ENCODE results near the gene RAD54L2. TPM values are rescaled to one million over a fixed set of nuclear protein-coding genes. Genes with fewer than 3 reads are reported as not detected.

RAD54L2 gene
- total RNA-seq, 1 donor from 2014 or later = 33.2 TPM

GRCh38 chr3:51544011-51544775 is 5.7 kb downstream of the RAD54L2 start:
- TF ChIP-seq, protein P1, sequence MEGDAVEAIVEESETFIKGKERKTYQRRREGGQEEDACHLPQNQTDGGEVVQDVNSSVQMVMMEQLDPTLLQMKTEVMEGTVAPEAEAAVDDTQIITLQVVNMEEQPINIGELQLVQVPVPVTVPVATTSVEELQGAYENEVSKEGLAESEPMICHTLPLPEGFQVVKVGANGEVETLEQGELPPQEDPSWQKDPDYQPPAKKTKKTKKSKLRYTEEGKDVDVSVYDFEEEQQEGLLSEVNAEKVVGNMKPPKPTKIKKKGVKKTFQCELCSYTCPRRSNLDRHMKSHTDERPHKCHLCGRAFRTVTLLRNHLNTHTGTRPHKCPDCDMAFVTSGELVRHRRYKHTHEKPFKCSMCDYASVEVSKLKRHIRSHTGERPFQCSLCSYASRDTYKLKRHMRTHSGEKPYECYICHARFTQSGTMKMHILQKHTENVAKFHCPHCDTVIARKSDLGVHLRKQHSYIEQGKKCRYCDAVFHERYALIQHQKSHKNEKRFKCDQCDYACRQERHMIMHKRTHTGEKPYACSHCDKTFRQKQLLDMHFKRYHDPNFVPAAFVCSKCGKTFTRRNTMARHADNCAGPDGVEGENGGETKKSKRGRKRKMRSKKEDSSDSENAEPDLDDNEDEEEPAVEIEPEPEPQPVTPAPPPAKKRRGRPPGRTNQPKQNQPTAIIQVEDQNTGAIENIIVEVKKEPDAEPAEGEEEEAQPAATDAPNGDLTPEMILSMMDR (IDR thresholded peaks at IDR 0.05; ENCODE audit: unreplicated experiment) = no peak
- Mint-ChIP-seq H3K36me3 (ENCODE audit: low read depth, unreplicated experiment) (peaks cover 3% of the 10 kb centered on the region), H3K4me3 (ENCODE audit: unreplicated experiment) (no peak overlapping the region), H3K27ac (ENCODE audit: unreplicated experiment) (no peak overlapping the region), H3K27me3 (ENCODE audit: unreplicated experiment) (peaks cover 6% of the 10 kb centered on the region), H3K4me1 (ENCODE audit: unreplicated experiment) (peaks cover 8% of the 10 kb centered on the region), H3K9me3 (ENCODE audit: unreplicated experiment) (no peaks in the 10 kb centered on the region)
- no peak for DNase-seq (ENCODE audit: low spot score)

- Mint-ChIP-seq H3K27ac (ENCODE audit: unreplicated experiment) (no peak overlapping the region), H3K36me3 (ENCODE audit: low read depth, unreplicated experiment) (peaks cover 3% of the 10 kb centered on the region), H3K27me3 (ENCODE audit: unreplicated experiment) (no peaks in the 10 kb centered on the region), H3K4me3 (ENCODE audit: unreplicated experiment) (no peak overlapping the region), H3K9me3 (ENCODE audit: unreplicated experiment) (no peaks in the 10 kb centered on the region), H3K4me1 (ENCODE audit: unreplicated experiment) (no peaks in the 10 kb centered on the region)
- TF ChIP-seq, protein P1 (IDR thresholded peaks at IDR 0.05; ENCODE audit: unreplicated experiment) = no peak
- no peak for DNase-seq (ENCODE audit: low spot score)
Measured at GRCh38 chr3:51547274-51547673, 8.8 kb downstream of the RAD54L2 start.

DNA sequence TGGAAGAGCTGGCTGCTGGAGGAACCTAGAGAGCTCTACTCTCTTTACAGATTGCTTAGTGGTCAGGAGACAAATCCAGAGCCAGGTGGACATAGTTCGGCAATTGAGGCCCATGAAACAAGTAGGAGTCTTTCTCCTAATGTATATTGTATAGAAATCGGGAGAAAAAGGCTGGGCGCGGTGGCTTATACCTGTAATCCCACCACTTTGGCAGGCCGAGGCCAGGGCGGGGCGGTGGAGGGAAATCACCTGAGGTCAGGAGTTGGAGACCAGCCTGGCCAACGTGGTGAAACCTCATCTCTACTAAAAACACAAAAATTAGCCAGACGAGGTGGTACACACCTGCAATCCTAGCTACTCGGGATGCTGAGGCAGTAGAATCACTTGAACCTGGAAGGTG is 10.8 kb downstream of the RAD54L2 start:
- TF ChIP-seq, protein P1 (IDR thresholded peaks at IDR 0.05; ENCODE audit: unreplicated experiment) = no peak
- Mint-ChIP-seq H3K27ac (ENCODE audit: unreplicated experiment) (no peak overlapping the region), H3K36me3 (ENCODE audit: low read depth, unreplicated experiment) (peaks cover 3% of the 10 kb centered on the region), H3K4me3 (ENCODE audit: unreplicated experiment) (no peak overlapping the region), H3K9me3 (ENCODE audit: unreplicated experiment) (no peaks in the 10 kb centered on the region), H3K27me3 (ENCODE audit: unreplicated experiment) (no peaks in the 10 kb centered on the region), H3K4me1 (ENCODE audit: unreplicated experiment) (no peaks in the 10 kb centered on the region)
- no peak for DNase-seq (ENCODE audit: low spot score)

DNA sequence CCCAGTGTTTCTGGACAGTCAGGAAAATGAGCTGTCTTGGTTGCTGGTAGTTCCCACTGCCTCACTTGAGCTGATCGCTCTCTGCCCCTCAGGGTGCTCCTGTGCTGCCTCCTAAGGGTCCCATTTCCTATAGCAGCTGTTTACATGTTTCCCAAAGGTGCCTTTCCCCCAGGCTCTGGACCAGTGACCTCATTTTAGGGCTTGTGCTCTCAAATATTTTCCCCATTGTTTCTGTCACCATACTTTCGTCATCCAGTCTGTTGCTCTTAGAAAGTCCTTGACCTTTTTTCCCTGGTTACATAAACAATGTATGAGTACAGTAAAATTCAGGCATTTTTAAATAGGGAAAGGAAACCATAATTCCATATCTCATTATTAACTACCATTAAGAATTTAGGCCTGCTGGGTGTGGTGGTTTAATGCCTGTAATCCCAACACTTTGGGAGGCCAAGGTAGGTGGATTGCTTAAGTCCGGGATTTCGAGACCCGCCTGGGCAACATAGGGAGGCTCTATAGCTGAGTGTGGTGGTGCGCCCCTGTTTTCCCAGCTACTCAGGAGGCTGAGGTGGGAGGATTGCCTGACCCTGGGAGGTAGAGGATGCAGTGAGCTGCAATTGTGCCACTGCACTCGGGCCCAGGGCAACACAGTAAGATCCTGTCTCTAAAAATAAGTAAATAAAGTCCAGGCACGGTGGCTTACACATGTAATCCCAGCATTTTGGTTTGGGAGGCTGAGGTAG is 11.7 kb downstream of the RAD54L2 start:
- no peaks in the 10 kb centered on the region for H3K27me3 Mint-ChIP-seq (ENCODE audit: unreplicated experiment)
- no peaks in the 10 kb centered on the region for H3K4me1 Mint-ChIP-seq (ENCODE audit: unreplicated experiment)
- H3K27ac Mint-ChIP-seq (ENCODE audit: unreplicated experiment) = no peak overlapping the region

More for the DNA sequence above, 11.7 kb downstream of the RAD54L2 start:
- DNase-seq (ENCODE audit: low spot score) = no peak
- H3K36me3 Mint-ChIP-seq (ENCODE audit: low read depth, unreplicated experiment) = no peaks in the 10 kb centered on the region
- H3K9me3 Mint-ChIP-seq (ENCODE audit: unreplicated experiment) = no peaks in the 10 kb centered on the region
- TF ChIP-seq, protein P1 (IDR thresholded peaks at IDR 0.05; ENCODE audit: unreplicated experiment) = no peak
- no peak overlapping the region for H3K4me3 Mint-ChIP-seq (ENCODE audit: unreplicated experiment)
